H1 (cell line): Measurements from ENCODE around the gene GRM4.
A peak's percentile ranks its signal among the peaks of the same experiment; 100 is the strongest.

Experiments used
- ATF3 ChIP-seq: IDR thresholded peaks from 2 replicates; pipeline ENCODE4 v1.6.1; 2011; ENCODE audit warnings: low read depth, mild to moderate bottlenecking, low read length; ENCODE audit not compliant: insufficient read depth
- CHD2 ChIP-seq: IDR thresholded peaks from 2 replicates; pipeline ENCODE4 v1.6.1; 2012; ENCODE audit warnings: low read length, improper control_type of control experiment
- CTCF ChIP-seq, 3 experiments: IDR thresholded peaks; 1 replicate in 2 of 3; 2 replicates in 1 of 3; pipeline versions ENCODE4 v1.5.1 to v1.6.1; 2011; ENCODE audit warnings: low read length in 3 of 3, mild to moderate bottlenecking in 3 of 3, inconsistent platforms in 2 of 3, low read depth in 1 of 3, moderate library complexity in 1 of 3; ENCODE audit not compliant: insufficient read depth in 1 of 3; ENCODE audit errors: control extremely low read depth in 1 of 3
- GABPA ChIP-seq: IDR thresholded peaks from 2 replicates; pipeline ENCODE4 v1.6.1; 2011; ENCODE audit warnings: mild to moderate bottlenecking, low read length, moderate library complexity, borderline replicate concordance; ENCODE audit not compliant: insufficient read depth
- POLR2A ChIP-seq, 2 experiments: IDR thresholded peaks; 1 replicate in 1 of 2; 2 replicates in 1 of 2; pipeline ENCODE4 v1.6.1; 2011; ENCODE audit warnings: low read depth in 2 of 2, low read length in 2 of 2, mild to moderate bottlenecking in 2 of 2; ENCODE audit errors: control extremely low read depth in 1 of 2
- POLR2AphosphoS5 ChIP-seq: IDR thresholded peaks from 2 replicates; pipeline ENCODE4 v1.6.1; 2011; ENCODE audit warnings: low read depth, low read length
- SP4 ChIP-seq: IDR thresholded peaks from 2 replicates; pipeline ENCODE4 v1.6.1; 2012; ENCODE audit warnings: low read length, inconsistent platforms
- SRF ChIP-seq: IDR thresholded peaks from 2 replicates; pipeline ENCODE4 v1.6.1; 2011; ENCODE audit warnings: mild to moderate bottlenecking, low read depth, low read length, moderate library complexity
- YY1 ChIP-seq: IDR thresholded peaks from 2 replicates; pipeline ENCODE4 v1.6.1; 2011; ENCODE audit warnings: low read depth, mild to moderate bottlenecking, low read length

- TF ChIP-seq GABPA, result no peak
- TF ChIP-seq CTCF (IDR thresholded peaks at IDR 0.05; ENCODE audit: control extremely low read depth in 1 of 3, insufficient read depth in 1 of 3, low read depth in 1 of 3, low read length in 3 of 3), result peak in 2 of 3 experiments; percentile 48; a peak in 3 of 4 replicates
- TF ChIP-seq YY1, result no peak
- TF ChIP-seq POLR2AphosphoS5, result no peak
- TF ChIP-seq POLR2A (IDR thresholded peaks at IDR 0.05; ENCODE audit: control extremely low read depth in 1 of 2, low read depth in 2 of 2, low read length in 2 of 2), result no peak
- no peak for TF ChIP-seq SP4
- no peak for TF ChIP-seq CHD2
- no peak for TF ChIP-seq SRF
- no peak for TF ChIP-seq ATF3
Measured at GRCh38 chr6:34062815-34063214, 83.1 kb downstream of the GRM4 start.
